ENCODE measurements around the gene LETMD1. TPM values are rescaled to one million over a fixed set of nuclear protein-coding genes. Genes with fewer than 3 reads are reported as not detected.

LETMD1 gene
- total RNA-seq, 4 donors from 2014 or later = 35.6 to 43.2 (median 42.1) TPM

GRCh38 chr12:51036279-51036678 is 11.8 kb upstream of the LETMD1 start:
- 83% methylated on average over 3 of the region's 3 CpGs for WGBS
- no peak for TF ChIP-seq POLR2A (IDR thresholded peaks at IDR 0.05; ENCODE audit: low read depth)
- no peak for TF ChIP-seq EP300 (IDR thresholded peaks at IDR 0.05)
- TF ChIP-seq POLR2AphosphoS5 (IDR thresholded peaks at IDR 0.05) = no peak
- no peak for TF ChIP-seq CTCF (IDR thresholded peaks at IDR 0.05)

GRCh38 chr12:51048661-51049251 is 629 bp downstream of the LETMD1 start:
- TF ChIP-seq EP300 (IDR thresholded peaks at IDR 0.05) (no peak), POLR2AphosphoS5 (IDR thresholded peaks at IDR 0.05) (no peak), CTCF (IDR thresholded peaks at IDR 0.05) (no peak), POLR2A (IDR thresholded peaks at IDR 0.05; ENCODE audit: low read depth) (no peak)
- no peaks in the 10 kb centered on the region for H3K9me3 ChIP-seq
- peaks cover 13 to 38% (median 18%) of the 10 kb centered on the region in 4 donors for H3K36me3 ChIP-seq
- peak overlapping the region; percentile 64 to 78 (median 76) for H3K4me3 ChIP-seq
- H3K4me1 ChIP-seq = peaks cover 18 to 30% (median 26%) of the 10 kb centered on the region in 4 donors
- 33% methylated on average over 14 of the region's 14 CpGs for WGBS
- H3K27me3 ChIP-seq = no peaks in the 10 kb centered on the region
- intact Hi-C loops (cut with DNase I) = loop anchor here (5.0 kb wide), 1 partner anchor 189 kb away; the partner anchor contains the start of gene DAZAP2
- H3K27ac ChIP-seq (replicated peaks in 1 of 4) = peak overlapping the region; percentile 91 to 97 (median 93)
- no peak for DNase-seq (ENCODE audit: extremely low spot score)

More at GRCh38 chr12:51036279-51036678, 11.8 kb upstream of the LETMD1 start:
- intact Hi-C loops (cut with DNase I) = no loop called here
- Histone ChIP-seq H3K36me3 (no peaks in the 10 kb centered on the region), H3K4me1 (no peaks in the 10 kb centered on the region), H3K27ac (replicated peaks in 1 of 4) (no peak overlapping the region), H3K4me3 (no peak overlapping the region), H3K9me3 (no peaks in the 10 kb centered on the region), H3K27me3 (no peaks in the 10 kb centered on the region)
- no peak for DNase-seq (ENCODE audit: extremely low spot score)

- WGBS = 82% methylated on average over 3 of the region's 3 CpGs
- intact Hi-C loops (cut with DNase I) = loop anchor here (5.0 kb wide), 1 partner anchor 188 kb away; the partner anchor contains the start of gene DAZAP2
- DNase-seq (ENCODE audit: extremely low spot score) = no peak
- no peaks in the 10 kb centered on the region for H3K27me3 ChIP-seq
- H3K4me1 ChIP-seq = peaks cover 18 to 30% (median 26%) of the 10 kb centered on the region in 4 donors
- H3K9me3 ChIP-seq = no peaks in the 10 kb centered on the region
- no peak for TF ChIP-seq POLR2AphosphoS5 (IDR thresholded peaks at IDR 0.05)
- no peak for TF ChIP-seq POLR2A (IDR thresholded peaks at IDR 0.05; ENCODE audit: low read depth)
- no peak for TF ChIP-seq EP300 (IDR thresholded peaks at IDR 0.05)
- TF ChIP-seq CTCF (IDR thresholded peaks at IDR 0.05) = no peak
- peaks cover 21 to 46% (median 26%) of the 10 kb centered on the region in 4 donors for H3K36me3 ChIP-seq
- H3K27ac ChIP-seq (replicated peaks in 1 of 4) = no peak overlapping the region
- H3K4me3 ChIP-seq = peak overlapping the region in 2 of 4 donors; percentile 64 to 75
Observed at GRCh38 chr12:51049525-51049924, 1.4 kb downstream of the LETMD1 start.

- Histone ChIP-seq H3K4me3 (no peak overlapping the region), H3K4me1 (peaks cover 18 to 28% (median 26%) of the 10 kb centered on the region in 4 donors), H3K9me3 (no peaks in the 10 kb centered on the region), H3K27ac (replicated peaks in 1 of 4) (no peak overlapping the region), H3K27me3 (no peaks in the 10 kb centered on the region), H3K36me3 (peaks cover 37 to 68% (median 48%) of the 10 kb centered on the region in 4 donors)
- no peak for TF ChIP-seq POLR2AphosphoS5 (IDR thresholded peaks at IDR 0.05)
- TF ChIP-seq EP300 (IDR thresholded peaks at IDR 0.05) = no peak
- TF ChIP-seq CTCF (IDR thresholded peaks at IDR 0.05) = no peak
- no peak for TF ChIP-seq POLR2A (IDR thresholded peaks at IDR 0.05; ENCODE audit: low read depth)
- intact Hi-C loops (cut with DNase I) = no loop called here
- no peak for DNase-seq (ENCODE audit: extremely low spot score)
- 64% methylated on average over 4 of the region's 4 CpGs for WGBS
Observed at GRCh38 chr12:51051787-51052186, 3.7 kb downstream of the LETMD1 start.
